GM21619 (cell line): ENCODE results near the gene DIS3L2.
A peak's percentile ranks its signal among the peaks of the same experiment; 100 is the strongest.

Source experiments
- ATAC-seq: cut with Tn5 transposase; IDR thresholded peaks from one replicate; pipeline ENCODE4 v1.9.1; 2021; ENCODE audit not compliant: unreplicated experiment

The DIS3L2 gene

GRCh38 chr2:231961349-231962166 lies at the start of gene DIS3L2:
DIS3L2 (plus strand) TSS chr2:231961713; CDS start chr2:232014928, 53,215 bp downstream.
- peak; percentile 91 for ATAC-seq

- no peak for ATAC-seq
Measured at GRCh38 chr2:231914077-231914690, 47.3 kb upstream of the DIS3L2 start.

- no peak for ATAC-seq
Measured at GRCh38 chr2:231917280-231918066, 44.0 kb upstream of the DIS3L2 start.

GRCh38 chr2:231918501-231919330 lies 42.8 kb upstream of the DIS3L2 start:
- no peak for ATAC-seq

- ATAC-seq = no peak
Measured at GRCh38 chr2:231919341-231920035, 42.0 kb upstream of the DIS3L2 start.

- ATAC-seq = no peak
Measured at GRCh38 chr2:231920366-231920765, 41.1 kb upstream of the DIS3L2 start.

- ATAC-seq = no peak
Measured at GRCh38 chr2:231920795-231921194, 40.7 kb upstream of the DIS3L2 start.

GRCh38 chr2:231922311-231923009 lies 39.1 kb upstream of the DIS3L2 start:
- ATAC-seq = no peak

GRCh38 chr2:231923010-231923344 lies 38.5 kb upstream of the DIS3L2 start:
- ATAC-seq = no peak

- no peak for ATAC-seq
Measured at GRCh38 chr2:231923951-231924888, 37.3 kb upstream of the DIS3L2 start.

- ATAC-seq = no peak
Measured at GRCh38 chr2:231924889-231925275, 36.6 kb upstream of the DIS3L2 start.

GRCh38 chr2:231925303-231926179 lies 36.0 kb upstream of the DIS3L2 start:
- peak; percentile 61 for ATAC-seq

- ATAC-seq = peak; percentile 57
Measured at GRCh38 chr2:231926180-231926741, 35.3 kb upstream of the DIS3L2 start, which contains the start of gene NPPC. NPPC (minus strand) TSS chr2:231926396; CDS start chr2:231926249, 147 bp downstream.

- ATAC-seq = peak; percentile 7
Measured at GRCh38 chr2:231926761-231927565, 34.5 kb upstream of the DIS3L2 start.

- no peak for ATAC-seq
Measured at GRCh38 chr2:231927566-231927890, 34.0 kb upstream of the DIS3L2 start.

- no peak for ATAC-seq
Measured at GRCh38 chr2:231928481-231928880, 33.0 kb upstream of the DIS3L2 start.
